Natural killer cell treated with Interleukin-12 subunit alpha and Interleukin-12 subunit beta and Interleukin-15 and Interleukin-18, amount 100 ng/mL, for 72 hours (primary cell): ENCODE measurements around the gene ZNF331. TPM values are rescaled to one million over a fixed set of nuclear protein-coding genes. Genes with fewer than 3 reads are reported as not detected.

Experiments used
- ATAC-seq, 2 donors: fragments of 150-1000 bp; cut with Tn5 transposase in 1 of 2; sonication (Bioruptor Pico), chemical (Tn5 transposase) in 1 of 2; 2 replicates each; pipeline ENCODE4 v1.10.0; 2021
- DNase-seq: peaks from one replicate; pipeline ENCODE4 v3.0.0; 2022; ENCODE audit warnings: low spot score
- H3K27ac Mint-ChIP-seq, 2 donors: 1 replicate in 1 of 2; 2 replicates in 1 of 2; pipeline ENCODE4 v1.8.0; 2022; ENCODE audit warnings: mixed read lengths in 2 of 2, mild to moderate bottlenecking in 1 of 2, moderate library complexity in 1 of 2
- H3K27me3 Mint-ChIP-seq, 2 donors: 1 replicate in 1 of 2; 2 replicates in 1 of 2; pipeline ENCODE4 v1.8.0; 2022; ENCODE audit warnings: mixed read lengths in 2 of 2
- H3K36me3 Mint-ChIP-seq: one replicate; pipeline ENCODE4 v1.8.0; 2022; ENCODE audit warnings: mixed read lengths
- H3K4me1 Mint-ChIP-seq, 2 donors: 1 replicate in 1 of 2; 2 replicates in 1 of 2; pipeline ENCODE4 v1.8.0; 2022; ENCODE audit warnings: low read depth in 2 of 2, mixed read lengths in 2 of 2, mild to moderate bottlenecking in 1 of 2
- H3K4me3 Mint-ChIP-seq: one replicate; pipeline ENCODE4 v1.8.0; 2022; ENCODE audit warnings: mixed read lengths
- H3K9me3 Mint-ChIP-seq: 2 replicates; pipeline ENCODE4 v1.8.0; 2022; ENCODE audit warnings: mixed read lengths
- total RNA-seq, 2 donors: library from RNA; stranded (reverse); gene quantifications; one replicate each; pipeline ENCODE4 v1.2.3, GENCODE V29; 2022

Gene ZNF331
- total RNA-seq, 2 donors from 2014 or later = 12.0 to 15.1 TPM

DNA sequence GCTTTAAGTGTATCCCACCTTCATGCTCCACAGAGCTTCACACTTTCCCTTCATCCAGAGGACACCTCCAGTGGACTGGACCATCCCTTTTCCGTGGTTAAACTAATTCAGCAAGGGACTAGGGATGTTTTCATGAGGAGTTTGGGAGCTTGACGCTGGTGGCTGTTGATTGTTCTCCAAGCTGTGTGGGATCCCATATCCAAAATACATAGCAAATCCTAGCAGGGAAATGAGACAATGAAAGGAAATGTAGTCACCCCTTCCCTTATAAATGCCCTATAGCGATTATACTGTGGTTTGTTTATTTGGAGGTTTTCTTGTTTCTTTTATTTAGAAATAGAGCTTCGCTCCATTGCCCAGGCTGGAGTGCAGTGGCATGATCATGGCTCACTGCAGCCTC lies 62.3 kb downstream of the ZNF331 start:
- peaks cover 0 to 2% of the 10 kb centered on the region in 2 donors for H3K27me3 Mint-ChIP-seq
- DNase-seq (no peak), ATAC-seq (no peak)
- H3K4me1 Mint-ChIP-seq = no peaks in the 10 kb centered on the region
- no peaks in the 10 kb centered on the region for H3K9me3 Mint-ChIP-seq
- no peak overlapping the region for H3K4me3 Mint-ChIP-seq
- H3K27ac Mint-ChIP-seq = no peak overlapping the region
- H3K36me3 Mint-ChIP-seq = no peaks in the 10 kb centered on the region

DNA sequence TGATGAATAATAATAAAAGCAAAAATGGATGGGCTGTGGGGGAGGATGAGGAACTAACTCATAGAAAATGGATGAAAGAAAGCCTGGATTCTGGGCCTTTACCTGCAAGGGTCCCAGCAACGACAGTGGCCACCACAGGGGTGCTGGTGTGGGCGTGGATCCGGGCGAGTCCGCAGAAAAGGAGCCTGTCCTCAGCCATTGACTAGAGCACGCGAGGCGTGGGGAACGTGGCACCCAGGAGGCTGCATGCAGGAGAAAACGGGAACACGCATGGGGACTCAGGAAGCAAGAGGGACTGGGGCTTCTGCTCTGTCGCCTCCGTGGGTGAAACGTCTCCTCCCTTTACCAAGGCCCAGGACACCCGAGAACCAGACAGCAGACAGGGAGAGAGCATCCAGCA lies 68.1 kb downstream of the ZNF331 start:
- no peak for DNase-seq
- no peak overlapping the region for H3K4me3 Mint-ChIP-seq
- ATAC-seq = no peak
- no peaks in the 10 kb centered on the region for H3K4me1 Mint-ChIP-seq
- no peaks in the 10 kb centered on the region for H3K9me3 Mint-ChIP-seq
- H3K36me3 Mint-ChIP-seq = no peaks in the 10 kb centered on the region
- no peak overlapping the region for H3K27ac Mint-ChIP-seq
- peaks cover 0 to 2% of the 10 kb centered on the region in 2 donors for H3K27me3 Mint-ChIP-seq

DNA sequence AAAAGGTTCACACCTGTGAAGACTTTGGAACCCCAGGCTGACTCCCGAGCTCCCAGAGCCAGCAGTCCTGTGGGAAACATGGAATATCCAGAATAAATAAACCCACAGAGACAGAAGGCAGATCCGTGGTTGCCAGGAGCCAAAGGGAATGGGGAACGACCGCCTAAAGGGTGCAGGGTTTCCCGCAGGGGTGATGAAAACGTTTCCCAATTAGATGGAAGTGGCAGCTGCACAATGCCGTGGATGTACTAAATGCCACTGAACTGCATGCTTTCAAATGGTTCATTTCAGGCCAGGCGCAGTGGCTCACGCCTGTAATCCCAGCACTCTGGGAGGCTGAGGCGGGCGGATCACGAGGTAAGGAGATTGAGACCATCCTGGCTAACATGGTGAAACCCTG lies 70.4 kb downstream of the ZNF331 start:
- H3K4me1 Mint-ChIP-seq = no peaks in the 10 kb centered on the region
- H3K9me3 Mint-ChIP-seq = no peaks in the 10 kb centered on the region
- DNase-seq = no peak
- H3K36me3 Mint-ChIP-seq = no peaks in the 10 kb centered on the region
- ATAC-seq = no peak
- H3K27me3 Mint-ChIP-seq = no peaks in the 10 kb centered on the region
- H3K4me3 Mint-ChIP-seq = no peak overlapping the region
- H3K27ac Mint-ChIP-seq = no peak overlapping the region

DNA sequence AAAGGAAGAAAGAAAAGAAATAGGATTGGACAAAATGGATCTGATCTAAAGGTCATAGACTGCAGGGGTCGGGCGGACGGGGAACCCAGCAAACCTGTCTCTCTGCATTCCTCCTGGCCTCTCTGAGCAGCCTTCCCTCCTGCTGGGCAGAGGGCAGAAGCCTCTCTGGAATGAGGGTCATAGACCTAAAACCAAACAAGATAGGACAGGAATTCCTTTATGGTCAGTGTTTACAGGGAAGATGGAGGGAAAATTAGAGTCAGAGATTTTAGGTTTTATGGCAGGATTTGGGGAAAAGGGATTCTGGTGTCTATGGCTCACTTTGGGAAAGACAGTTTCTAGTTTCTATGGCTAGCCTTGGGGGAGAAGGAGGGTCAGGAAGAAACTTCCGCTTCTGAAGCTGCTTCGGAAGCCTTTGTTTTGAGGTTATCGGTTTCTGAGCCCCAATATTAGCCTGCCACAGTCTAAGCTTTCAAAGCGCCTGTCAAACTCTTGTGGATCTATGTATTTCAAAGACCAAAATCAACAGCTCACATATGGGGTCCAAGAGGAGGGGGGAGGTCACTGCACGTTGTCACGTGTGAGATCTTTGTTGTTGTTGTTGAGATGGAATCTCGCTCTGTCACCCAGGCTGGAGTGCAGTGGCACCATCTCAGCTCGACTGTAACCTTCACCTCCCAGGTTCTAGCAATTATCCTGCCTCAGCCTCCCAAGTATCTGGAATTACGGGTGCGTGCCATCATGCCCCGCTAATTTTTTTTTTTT lies 75.0 kb downstream of the ZNF331 start:
- Mint-ChIP-seq H3K9me3 (no peaks in the 10 kb centered on the region), H3K4me1 (no peaks in the 10 kb centered on the region), H3K27ac (no peak overlapping the region), H3K4me3 (no peak overlapping the region), H3K27me3 (no peaks in the 10 kb centered on the region), H3K36me3 (no peaks in the 10 kb centered on the region)
- DNase-seq (no peak), ATAC-seq (no peak)

DNA sequence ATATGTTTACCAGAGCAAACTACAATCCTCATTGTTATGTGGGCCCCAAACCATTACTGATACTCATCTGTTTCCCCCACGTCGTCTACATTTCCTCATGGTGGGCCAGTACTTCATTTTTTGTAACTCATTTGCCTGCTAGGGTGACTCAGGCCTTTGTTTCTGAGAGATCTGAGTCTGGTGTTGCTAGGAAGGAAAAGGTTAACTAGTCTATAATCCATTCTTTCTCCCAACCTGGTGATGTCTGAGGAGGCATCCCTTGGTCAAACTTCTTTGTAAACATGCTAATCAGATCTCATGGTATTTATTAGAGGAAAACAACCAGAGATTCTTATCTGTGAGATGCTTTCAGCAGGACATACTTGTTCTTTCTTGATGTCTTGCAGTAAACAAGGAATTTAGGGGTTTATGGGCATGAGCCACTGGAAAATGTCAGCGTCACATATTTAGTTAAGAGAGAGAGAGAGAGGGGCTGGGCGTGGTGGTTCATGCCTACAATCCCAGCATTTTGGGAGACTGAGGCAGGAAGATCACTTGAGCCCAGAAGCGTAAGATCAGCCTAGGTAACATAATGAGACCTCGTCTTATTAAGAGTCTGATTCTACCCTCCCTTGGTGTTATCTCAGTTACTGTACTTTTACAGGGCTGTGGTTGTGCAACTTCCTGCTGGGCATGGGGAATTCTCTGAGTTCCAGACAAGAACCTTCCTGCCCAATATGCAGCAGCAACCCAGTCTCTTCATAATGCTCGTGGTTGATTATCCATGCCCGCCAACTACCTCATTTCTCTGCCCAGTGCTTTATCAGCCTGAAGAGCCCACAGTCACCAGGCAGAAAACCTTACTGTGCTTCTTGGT lies 84.2 kb downstream of the ZNF331 start:
- Mint-ChIP-seq H3K36me3 (no peaks in the 10 kb centered on the region), H3K27me3 (peaks cover 0 to 5% of the 10 kb centered on the region in 2 donors), H3K4me3 (no peak overlapping the region), H3K27ac (no peak overlapping the region), H3K4me1 (no peaks in the 10 kb centered on the region), H3K9me3 (no peaks in the 10 kb centered on the region)
- ATAC-seq (no peak), DNase-seq (no peak)

DNA sequence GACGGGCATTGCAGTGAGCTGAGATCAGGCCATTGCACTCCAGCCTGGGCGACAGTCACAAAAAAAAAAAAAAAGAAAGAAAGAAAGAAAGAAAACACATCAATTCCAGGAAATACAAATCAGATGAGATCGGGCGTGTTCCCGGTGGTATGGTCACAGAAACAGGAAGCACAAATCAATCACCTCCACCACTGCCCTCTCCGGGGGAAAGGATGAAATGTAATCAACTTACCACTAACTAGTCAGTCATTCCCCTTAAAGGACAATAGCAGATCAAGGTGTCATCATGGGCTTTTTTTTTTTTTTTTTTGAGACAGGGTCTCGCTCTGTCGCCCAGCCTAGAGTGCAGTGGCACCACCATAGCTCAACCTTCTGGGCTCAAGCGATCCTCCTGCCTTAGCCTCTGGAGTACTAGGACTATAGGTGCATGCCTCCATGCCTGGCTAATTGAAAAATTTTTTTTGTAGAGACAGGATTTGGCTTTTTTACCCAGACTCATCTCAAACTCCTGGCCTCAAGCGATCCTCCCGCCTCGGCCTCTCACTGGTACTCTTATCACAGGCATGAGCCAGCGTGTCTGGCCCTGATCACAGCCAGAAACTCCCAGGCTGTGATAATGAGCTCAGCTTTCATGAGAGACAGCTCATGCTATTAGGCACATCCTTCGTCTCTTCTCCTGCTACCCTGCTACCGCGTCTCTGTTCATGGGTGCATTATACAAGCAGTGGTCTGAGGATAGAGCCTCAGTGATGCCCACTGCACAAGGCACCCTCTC lies 87.0 kb downstream of the ZNF331 start:
- no peak overlapping the region for H3K4me3 Mint-ChIP-seq
- no peak overlapping the region for H3K27ac Mint-ChIP-seq
- H3K27me3 Mint-ChIP-seq = peaks cover 0 to 5% of the 10 kb centered on the region in 2 donors
- DNase-seq = no peak
- H3K9me3 Mint-ChIP-seq = no peaks in the 10 kb centered on the region
- H3K36me3 Mint-ChIP-seq = no peaks in the 10 kb centered on the region
- no peak for ATAC-seq
- H3K4me1 Mint-ChIP-seq = no peaks in the 10 kb centered on the region

DNA sequence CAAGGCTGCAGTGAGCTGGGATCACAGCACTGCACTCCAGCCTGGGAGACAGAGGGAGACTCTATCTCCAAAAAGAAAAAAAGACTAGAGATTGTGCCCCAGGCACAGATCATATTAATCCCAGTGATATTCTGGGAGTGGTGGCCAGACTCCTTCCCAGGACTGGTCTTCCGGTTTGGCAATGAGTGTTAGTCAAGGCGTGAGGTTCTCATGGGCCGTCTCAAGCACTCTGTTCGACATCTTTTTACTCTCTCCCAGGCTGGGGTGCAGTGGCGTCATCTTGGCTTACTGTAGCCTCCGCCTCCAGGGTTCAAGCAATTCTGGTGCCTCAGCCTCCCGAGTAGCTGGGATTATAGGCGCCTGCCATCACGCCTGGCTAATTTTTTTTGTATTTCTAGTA lies 88.5 kb downstream of the ZNF331 start:
- DNase-seq = no peak
- no peaks in the 10 kb centered on the region for H3K9me3 Mint-ChIP-seq
- H3K36me3 Mint-ChIP-seq = no peaks in the 10 kb centered on the region
- ATAC-seq = no peak
- no peaks in the 10 kb centered on the region for H3K4me1 Mint-ChIP-seq
- no peak overlapping the region for H3K27ac Mint-ChIP-seq
- no peak overlapping the region for H3K4me3 Mint-ChIP-seq
- H3K27me3 Mint-ChIP-seq = peaks cover 0 to 5% of the 10 kb centered on the region in 2 donors

DNA sequence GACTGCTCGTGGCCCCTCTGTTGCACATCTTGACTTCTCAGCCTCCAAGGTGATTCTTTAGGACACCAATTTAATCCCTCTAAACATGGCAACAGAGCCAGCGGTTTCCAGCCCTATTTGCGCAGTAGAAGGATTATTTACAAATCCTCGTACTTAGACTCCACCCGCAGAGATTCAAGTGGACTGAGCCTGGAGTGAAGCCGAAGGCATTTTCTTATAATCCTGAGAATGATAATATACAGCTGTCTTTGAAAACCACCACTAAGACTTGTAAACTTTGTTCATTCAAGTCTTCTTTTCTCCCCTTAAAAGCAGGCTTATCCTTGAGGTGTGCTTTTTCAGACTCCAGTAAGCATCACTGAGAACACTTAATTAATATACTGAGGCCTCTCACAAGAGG lies 89.0 kb downstream of the ZNF331 start:
- H3K27me3 Mint-ChIP-seq = peaks cover 0 to 5% of the 10 kb centered on the region in 2 donors
- H3K4me3 Mint-ChIP-seq = no peak overlapping the region
- no peak overlapping the region for H3K27ac Mint-ChIP-seq
- ATAC-seq = no peak
- no peaks in the 10 kb centered on the region for H3K36me3 Mint-ChIP-seq
- H3K9me3 Mint-ChIP-seq = no peaks in the 10 kb centered on the region
- no peak for DNase-seq
- no peaks in the 10 kb centered on the region for H3K4me1 Mint-ChIP-seq

Other genes starting within 250 kb of the ZNF331 start
- gene ZNF845, start 204.4 kb upstream of the ZNF331 start, total RNA-seq = 1 to 10 TPM; 5.5 to 7.9 TPM
- 10 to 100 TPM; 12.3 to 18.6 TPM for gene ZNF525, start 172.4 kb upstream of the ZNF331 start, total RNA-seq
- gene ZNF765, start 143.0 kb upstream of the ZNF331 start, total RNA-seq = 10 to 100 TPM in 1 of 2 donors, 1 to 10 TPM in 1; 7.7 to 13.5 TPM
- 10 to 100 TPM; 10.9 to 15.4 TPM for gene ZNF761, start 106.2 kb upstream of the ZNF331 start, total RNA-seq
- 1 to 10 TPM; 3.9 to 6.2 TPM for gene ZNF813, start 70.4 kb upstream of the ZNF331 start, total RNA-seq
- gene DPRX, start 93.9 kb downstream of the ZNF331 start, total RNA-seq = not detected